HL-60/S4 (cell line): Measurements from ENCODE around the gene EHD1.

Experiments used
- in situ Hi-C: fragments of 300-500 bp; cut with MboI; formaldehyde crosslinking; loops from 2 replicates; pipeline ENCODE4 v1.14.3; 2022; ENCODE audit warnings: low sequenced_read_pairs

Gene EHD1

GRCh38 chr11:64910451-64911093 lies 32.2 kb upstream of the EHD1 start:
- in situ Hi-C loops = no loop called here

- in situ Hi-C loops = no loop called here
Measured at GRCh38 chr11:64909653-64910343, 31.4 kb upstream of the EHD1 start.

GRCh38 chr11:64908766-64909165 lies 30.3 kb upstream of the EHD1 start:
- in situ Hi-C loops = no loop called here

GRCh38 chr11:64906314-64906635 lies 27.9 kb upstream of the EHD1 start:
- in situ Hi-C loops = no loop called here

GRCh38 chr11:64905516-64906313 lies 27.3 kb upstream of the EHD1 start:
- in situ Hi-C loops = no loop called here

GRCh38 chr11:64903291-64903833 lies 24.9 kb upstream of the EHD1 start:
- in situ Hi-C loops = no loop called here

- in situ Hi-C loops = no loop called here
Measured at GRCh38 chr11:64902102-64902900, 23.9 kb upstream of the EHD1 start.

GRCh38 chr11:64900774-64901173 lies 22.4 kb upstream of the EHD1 start:
- in situ Hi-C loops = no loop called here

- in situ Hi-C loops = no loop called here
Measured at GRCh38 chr11:64900263-64900678, 21.9 kb upstream of the EHD1 start.

- in situ Hi-C loops = no loop called here
Measured at GRCh38 chr11:64898541-64898940, 20.1 kb upstream of the EHD1 start.

GRCh38 chr11:64898076-64898445 lies 19.6 kb upstream of the EHD1 start:
- in situ Hi-C loops = no loop called here

- in situ Hi-C loops = no loop called here
Measured at GRCh38 chr11:64897381-64898075, 19.1 kb upstream of the EHD1 start.

GRCh38 chr11:64896448-64897022 lies 18.1 kb upstream of the EHD1 start:
- in situ Hi-C loops = no loop called here

- in situ Hi-C loops = loop anchor here (5.0 kb wide), 1 partner anchor 48 kb away; no protein-coding TSS in a partner anchor
Measured at GRCh38 chr11:64894812-64895452, 16.5 kb upstream of the EHD1 start.

GRCh38 chr11:64894070-64894811 lies 15.8 kb upstream of the EHD1 start:
- in situ Hi-C loops = loop anchor here (5.0 kb wide), 1 partner anchor 47 kb away; no protein-coding TSS in a partner anchor

GRCh38 chr11:64893194-64894069 lies 15.0 kb upstream of the EHD1 start:
- in situ Hi-C loops = loop anchor here (5.0 kb wide), 1 partner anchor 46 kb away; no protein-coding TSS in a partner anchor

- in situ Hi-C loops = loop anchor here (5.0 kb wide), 1 partner anchor 46 kb away; no protein-coding TSS in a partner anchor
Measured at GRCh38 chr11:64892838-64893193, 14.4 kb upstream of the EHD1 start.

- in situ Hi-C loops = loop anchor here (5.0 kb wide), 1 partner anchor 45 kb away; no protein-coding TSS in a partner anchor
Measured at GRCh38 chr11:64892411-64892831, 14.0 kb upstream of the EHD1 start.
